ENCODE data around the gene MACROH2A1. TPM values are rescaled to one million over a fixed set of nuclear protein-coding genes. Genes with fewer than 3 reads are reported as not detected.
"Not testable (repeated sequence)": the region's sequence is repeated elsewhere in the genome, so short reads cannot be mapped to it uniquely, and the experiment has no call there.

Gene MACROH2A1
- total RNA-seq, 2 experiments from 2014 or later: 328 to 332 TPM

GRCh38 chr5:135369952-135370351 is 29.1 kb downstream of the MACROH2A1 start:
- POLR2A ChIA-PET: no interaction called here
- DNase-seq (no peak), ATAC-seq (no peak)
- no peak overlapping the region for H3K4me3 Mint-ChIP-seq
- CTCF ChIA-PET: no interaction called here
- peaks cover 46% of the 10 kb centered on the region for H3K4me1 Mint-ChIP-seq (ENCODE audit: low read depth)
- no peaks in the 10 kb centered on the region for H3K27me3 Mint-ChIP-seq (ENCODE audit: low read depth)
- H3K27ac Mint-ChIP-seq: peak overlapping the region; percentile 24
- peaks cover 84% of the 10 kb centered on the region for H3K36me3 Mint-ChIP-seq (ENCODE audit: low read depth)
- H3K9me3 Mint-ChIP-seq (ENCODE audit: insufficient read depth): no peaks in the 10 kb centered on the region

DNA sequence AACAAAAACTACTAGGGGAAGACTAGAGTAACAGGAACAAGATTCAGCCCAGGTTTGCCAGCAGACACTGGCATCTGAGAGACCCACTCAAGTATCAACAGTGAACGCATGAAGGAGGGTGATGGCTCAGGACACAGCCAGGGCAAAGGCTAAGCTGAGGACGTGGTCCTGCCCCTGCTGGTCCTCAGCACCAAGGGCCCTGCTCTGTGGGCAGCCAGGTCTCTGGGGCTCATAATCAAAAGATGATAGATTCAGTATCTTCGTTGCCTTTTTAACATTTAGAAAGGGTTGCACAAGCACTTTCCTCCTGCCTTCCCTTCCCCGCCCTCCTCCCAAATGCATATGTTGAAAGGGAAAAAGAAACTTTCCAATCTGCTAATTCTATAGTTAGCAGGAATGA is 31.5 kb downstream of the MACROH2A1 start:
- Mint-ChIP-seq H3K27me3 (ENCODE audit: low read depth) (no peaks in the 10 kb centered on the region), H3K4me3 (no peak overlapping the region), H3K4me1 (ENCODE audit: low read depth) (peaks cover 29% of the 10 kb centered on the region), H3K9me3 (ENCODE audit: insufficient read depth) (no peaks in the 10 kb centered on the region), H3K36me3 (ENCODE audit: low read depth) (peaks cover 81% of the 10 kb centered on the region), H3K27ac (no peak overlapping the region)
- no peak for ATAC-seq
- no peak for DNase-seq
- CTCF ChIA-PET: interaction anchor here (1.0 to 1.2 kb wide), 2 partner anchors 9 to 13 kb away, joined by 3 to 4 read pairs; no protein-coding TSS in a partner anchor
- POLR2A ChIA-PET: no interaction called here

- Mint-ChIP-seq H3K36me3 (ENCODE audit: low read depth) (peaks cover 77% of the 10 kb centered on the region), H3K27ac (no peak overlapping the region), H3K27me3 (ENCODE audit: low read depth) (no peaks in the 10 kb centered on the region), H3K9me3 (ENCODE audit: insufficient read depth) (no peaks in the 10 kb centered on the region), H3K4me3 (no peak overlapping the region), H3K4me1 (ENCODE audit: low read depth) (peaks cover 26% of the 10 kb centered on the region)
- no peak for ATAC-seq
- no peak for DNase-seq
- POLR2A ChIA-PET: no interaction called here
- CTCF ChIA-PET: interaction anchor here (1.0 to 1.2 kb wide), 2 partner anchors 9 to 12 kb away, joined by 3 to 4 read pairs; no protein-coding TSS in a partner anchor
These were observed 32.0 kb downstream of the MACROH2A1 start for GRCh38 chr5:135367076-135367475.

GRCh38 chr5:135365281-135365680 is 33.8 kb downstream of the MACROH2A1 start:
- CTCF ChIA-PET: no interaction called here
- Mint-ChIP-seq H3K4me1 (ENCODE audit: low read depth) (peaks cover 30% of the 10 kb centered on the region), H3K27ac (no peak overlapping the region), H3K4me3 (no peak overlapping the region), H3K27me3 (ENCODE audit: low read depth) (no peaks in the 10 kb centered on the region), H3K9me3 (ENCODE audit: insufficient read depth) (no peaks in the 10 kb centered on the region), H3K36me3 (ENCODE audit: low read depth) (peaks cover 77% of the 10 kb centered on the region)
- no peak for DNase-seq
- POLR2A ChIA-PET: no interaction called here
- ATAC-seq: no peak

DNA sequence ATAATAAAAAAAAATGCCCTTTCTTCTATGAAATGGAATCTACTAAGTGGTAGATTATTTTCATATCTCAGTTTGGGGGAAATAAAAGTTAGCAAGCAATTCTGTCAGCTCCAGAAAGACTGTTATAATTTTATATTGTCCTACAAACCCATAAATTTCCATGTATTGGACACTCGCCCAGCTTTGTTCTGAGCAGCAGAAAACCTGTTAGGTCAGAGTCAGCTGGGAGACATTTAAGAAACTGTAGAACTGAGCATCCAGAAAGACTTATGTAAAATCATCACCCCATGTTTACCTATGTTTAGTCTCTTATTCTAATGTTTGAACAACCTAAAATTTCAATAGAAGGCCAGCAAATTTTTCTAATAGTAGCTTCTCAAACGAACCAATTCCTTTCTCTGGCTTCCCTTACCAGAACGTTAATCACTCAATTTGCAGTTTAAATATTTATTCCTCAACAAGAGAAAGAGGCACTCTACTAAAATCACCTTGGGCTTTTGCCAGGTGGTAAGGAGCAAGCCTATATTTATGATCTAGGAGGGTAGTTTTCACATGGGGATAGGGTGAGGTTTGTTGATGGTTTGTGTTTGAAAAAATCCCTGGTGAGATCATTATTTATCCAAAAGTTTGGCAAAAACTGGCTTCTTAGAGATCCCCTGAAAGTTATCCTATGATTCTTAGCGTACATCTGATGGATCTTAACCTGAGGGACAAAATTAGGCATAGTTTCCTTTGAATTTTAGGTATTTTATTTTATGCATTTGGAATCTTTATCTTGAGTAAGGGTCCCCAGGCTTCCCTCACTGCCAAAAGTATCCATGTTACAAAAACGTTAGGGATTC is 34.4 kb downstream of the MACROH2A1 start:
- Mint-ChIP-seq H3K4me3 (no peak overlapping the region), H3K27me3 (ENCODE audit: low read depth) (no peaks in the 10 kb centered on the region), H3K36me3 (ENCODE audit: low read depth) (peaks cover 78% of the 10 kb centered on the region), H3K4me1 (ENCODE audit: low read depth) (peaks cover 34% of the 10 kb centered on the region), H3K9me3 (ENCODE audit: insufficient read depth) (no peaks in the 10 kb centered on the region), H3K27ac (no peak overlapping the region)
- ChIA-PET POLR2A (no interaction called here), CTCF (interaction anchor here (0.9 kb wide), 1 partner anchor 12 kb away, joined by 3 read pairs; no protein-coding TSS in a partner anchor)
- ATAC-seq: no peak
- DNase-seq: no peak

DNA sequence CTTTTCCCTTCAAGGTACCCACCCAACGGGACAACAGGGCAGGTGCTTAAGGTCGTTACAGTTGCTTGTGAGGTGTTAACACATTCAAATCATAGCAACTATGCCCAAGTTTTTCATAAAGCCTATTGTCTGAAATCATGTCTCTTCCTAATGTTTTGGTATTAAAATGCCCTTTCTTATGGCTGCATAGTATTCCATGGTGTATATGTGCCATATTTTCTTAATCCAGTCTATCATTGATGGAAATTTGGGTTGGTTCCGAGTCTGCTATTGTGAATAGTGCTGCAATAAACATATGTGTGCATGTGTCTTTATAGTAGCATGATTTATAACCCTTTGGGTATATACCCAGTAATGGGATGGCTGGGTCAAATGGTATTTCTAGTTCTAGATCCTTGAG is 35.7 kb downstream of the MACROH2A1 start:
- Mint-ChIP-seq H3K4me1 (ENCODE audit: low read depth) (peaks cover 35% of the 10 kb centered on the region), H3K36me3 (ENCODE audit: low read depth) (peaks cover 70% of the 10 kb centered on the region)
- H3K4me3 Mint-ChIP-seq; CTCF ChIA-PET; ATAC-seq; H3K27ac Mint-ChIP-seq; POLR2A ChIA-PET; H3K27me3 Mint-ChIP-seq (ENCODE audit: low read depth); DNase-seq; H3K9me3 Mint-ChIP-seq (ENCODE audit: insufficient read depth): not testable (repeated sequence)

DNA sequence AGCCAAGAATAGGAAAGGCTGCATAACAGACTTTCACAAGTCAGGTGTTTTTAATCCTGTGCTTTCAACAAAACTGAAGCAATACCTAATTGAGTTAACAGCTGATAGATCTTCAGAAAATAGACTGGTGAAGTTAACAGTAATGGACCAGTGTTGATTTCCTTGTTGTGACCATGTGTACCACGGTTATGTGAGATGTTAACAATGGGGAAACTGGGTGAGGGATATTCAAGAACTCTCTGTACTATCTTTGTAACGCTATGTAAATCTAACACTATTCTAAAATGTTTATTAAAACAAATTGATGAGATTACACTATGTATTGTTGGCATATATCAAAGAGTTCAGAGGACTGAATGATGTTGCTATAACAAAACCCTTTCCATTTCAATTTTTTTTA is 36.9 kb downstream of the MACROH2A1 start:
- Mint-ChIP-seq H3K36me3 (ENCODE audit: low read depth) (peaks cover 65% of the 10 kb centered on the region), H3K27me3 (ENCODE audit: low read depth) (no peaks in the 10 kb centered on the region), H3K4me3 (no peak overlapping the region), H3K4me1 (ENCODE audit: low read depth) (peaks cover 35% of the 10 kb centered on the region), H3K9me3 (ENCODE audit: insufficient read depth) (no peaks in the 10 kb centered on the region), H3K27ac (no peak overlapping the region)
- CTCF ChIA-PET: interaction anchor here (1.0 kb wide), 1 partner anchor 172 kb away, joined by 3 read pairs; no protein-coding TSS in a partner anchor
- ATAC-seq: no peak
- DNase-seq: no peak
- POLR2A ChIA-PET: no interaction called here

- ATAC-seq: peak; percentile 71
- ChIA-PET CTCF (interaction anchor here (1.1 to 2.4 kb wide), 3 partner anchors 11 to 65 kb away, joined by 4 to 10 read pairs (median 5); no protein-coding TSS in a partner anchor), POLR2A (no interaction called here)
- Mint-ChIP-seq H3K27me3 (ENCODE audit: low read depth) (no peaks in the 10 kb centered on the region), H3K27ac (peak overlapping the region; percentile 76), H3K4me1 (ENCODE audit: low read depth) (peaks cover 35% of the 10 kb centered on the region), H3K4me3 (no peak overlapping the region), H3K36me3 (ENCODE audit: low read depth) (peaks cover 67% of the 10 kb centered on the region), H3K9me3 (ENCODE audit: insufficient read depth) (no peaks in the 10 kb centered on the region)
- no peak for DNase-seq
These were observed 38.5 kb downstream of the MACROH2A1 start for GRCh38 chr5:135360278-135361274.

GRCh38 chr5:135359374-135360165 is 39.5 kb downstream of the MACROH2A1 start:
- ChIA-PET CTCF (interaction anchor here (2.4 kb wide), 1 partner anchor 66 kb away, joined by 10 read pairs; no protein-coding TSS in a partner anchor), POLR2A (no interaction called here)
- H3K27ac Mint-ChIP-seq: peak overlapping the region; percentile 76

GRCh38 chr5:135357685-135358084 is 41.3 kb downstream of the MACROH2A1 start:
- H3K36me3 Mint-ChIP-seq (ENCODE audit: low read depth): peaks cover 60% of the 10 kb centered on the region
- CTCF ChIA-PET: interaction anchor here (0.6 kb wide), 1 partner anchor 105 kb away, joined by 3 read pairs; no protein-coding TSS in a partner anchor
- no peaks in the 10 kb centered on the region for H3K9me3 Mint-ChIP-seq (ENCODE audit: insufficient read depth)
- ATAC-seq: no peak
- no peaks in the 10 kb centered on the region for H3K27me3 Mint-ChIP-seq (ENCODE audit: low read depth)
- no peak overlapping the region for H3K27ac Mint-ChIP-seq
- no peak overlapping the region for H3K4me3 Mint-ChIP-seq
- POLR2A ChIA-PET: no interaction called here
- peaks cover 28% of the 10 kb centered on the region for H3K4me1 Mint-ChIP-seq (ENCODE audit: low read depth)
- DNase-seq: no peak

More at GRCh38 chr5:135359374-135360165, 39.5 kb downstream of the MACROH2A1 start:
- no peak overlapping the region for H3K4me3 Mint-ChIP-seq
- peaks cover 35% of the 10 kb centered on the region for H3K4me1 Mint-ChIP-seq (ENCODE audit: low read depth)
- H3K27me3 Mint-ChIP-seq (ENCODE audit: low read depth): no peaks in the 10 kb centered on the region
- ATAC-seq: no peak
- peaks cover 63% of the 10 kb centered on the region for H3K36me3 Mint-ChIP-seq (ENCODE audit: low read depth)
- DNase-seq: no peak
- no peaks in the 10 kb centered on the region for H3K9me3 Mint-ChIP-seq (ENCODE audit: insufficient read depth)

Measured in activated CD8-positive, alpha-beta T cell treated with anti-CD3 and anti-CD28 coated beads, Interleukin-2, amount 10 ng/mL, durations not matched to agents 7 days and 5 days (primary cell).